HepG2 (cell line): ENCODE results near the gene COMP. TPM values are rescaled to one million over a fixed set of nuclear protein-coding genes. Genes with fewer than 3 reads are reported as not detected.

Experiments
- ATAC-seq: fragments of 200-7000 bp; cut with Tn5 transposase; 3 replicates; pipeline ENCODE4 v1.9.1; 2020; ENCODE audit warnings: mild to moderate bottlenecking, moderate library complexity
- BruUV-seq: library from RNA; stranded (reverse); fragments of 400-500 nt; replicated peaks from 2 replicates; lab custom pipeline; 2021; lab: Mats Ljungman, UMichigan
- CTCF ChIA-PET: fragments of 300-600 bp; formaldehyde crosslinking; extraction: SDS; loops from one replicate; lab custom pipeline; 2021; ENCODE audit warnings: low total read pairs, inconsistent platforms, low intra/inter-chr PET ratio; lab: Yijun Ruan, JAX
- POLR2A ChIA-PET: fragments of 350-600 bp; sonication (Branson Sonifier 250); formaldehyde crosslinking; loops from one replicate; lab custom pipeline; 2020; ENCODE audit warnings: antibody characterized with exemption, inconsistent platforms; lab: Yijun Ruan, JAX
- DNase-seq: peaks from one replicate; pipeline ENCODE4 v3.0.0-alpha.2; 2015; ENCODE audit warnings: low spot score
- FAIRE-seq: peaks from 3 replicates; lab custom pipeline; 2011; peaks lifted over from hg19 to GRCh38; lab: Jason Lieb, UNC
- H2AFZ ChIP-seq: one replicate; pipeline ENCODE4 v1.6.1; 2011; ENCODE audit warnings: low read length, inconsistent platforms
- H3K27ac ChIP-seq: fragments of 300-600 bp; 3 replicates; pipeline ENCODE4 v1.8.0; 2011; ENCODE audit warnings: mixed run types, mild to moderate bottlenecking, mixed read lengths, low read length, inconsistent platforms; ENCODE audit not compliant: insufficient read depth; ENCODE audit errors: extremely low read length
- H3K27me3 ChIP-seq, 2 experiments: fragments of 200-600 bp in 1 of 2; 2 replicates in 1 of 2; 3 replicates in 1 of 2; pipeline versions ENCODE4 v1.6.0 to v1.8.0; 2011; ENCODE audit warnings: low read length in 2 of 2, mild to moderate bottlenecking in 2 of 2, moderate library complexity in 2 of 2, inconsistent platforms in 1 of 2; ENCODE audit not compliant: insufficient read depth in 2 of 2, control insufficient read depth in 1 of 2
- H3K36me3 ChIP-seq, 2 experiments: fragments of 200-600 bp in 1 of 2; replicated peaks in 1 of 2; 2 replicates in 1 of 2; 3 replicates in 1 of 2; pipeline versions ENCODE4 v1.5.1 to v1.8.0; 2011; ENCODE audit warnings: low read length in 2 of 2, inconsistent platforms in 1 of 2; ENCODE audit not compliant: insufficient read depth in 2 of 2, control insufficient read depth in 1 of 2
- H3K4me1 ChIP-seq: 2 replicates; pipeline ENCODE4 v1.5.1; 2012; ENCODE audit warnings: low read length, inconsistent platforms; ENCODE audit not compliant: insufficient read depth
- H3K4me2 ChIP-seq: 2 replicates; pipeline ENCODE4 v1.6.0; 2011; ENCODE audit warnings: low read depth, low read length, inconsistent platforms
- H3K4me3 ChIP-seq, 3 experiments: fragments of 200-600 bp in 1 of 3; sonication (generic), shearing (Covaris generic) in 1 of 3; replicated peaks in 1 of 3; 2 replicates each; pipeline ENCODE4 v1.5.1; 2011 to 2016; ENCODE audit warnings: low read length in 3 of 3, inconsistent platforms in 2 of 3, low read depth in 2 of 3, mild to moderate bottlenecking in 2 of 3, control low read depth in 1 of 3, mixed read lengths in 1 of 3; ENCODE audit not compliant: insufficient read depth in 1 of 3
- H3K79me2 ChIP-seq: one replicate; pipeline ENCODE4 v1.6.1; 2011; ENCODE audit warnings: low read length, inconsistent platforms; ENCODE audit not compliant: insufficient read depth
- H3K9ac ChIP-seq: 2 replicates; pipeline ENCODE4 v1.6.0; 2011; ENCODE audit warnings: mild to moderate bottlenecking, low read depth, low read length, inconsistent platforms; ENCODE audit not compliant: insufficient read depth
- H3K9me3 ChIP-seq: 2 replicates; pipeline ENCODE4 v1.5.1; 2012; ENCODE audit warnings: mild to moderate bottlenecking, low read length
- H4K20me1 ChIP-seq: 2 replicates; pipeline ENCODE4 v1.6.0; 2011; ENCODE audit warnings: inconsistent platforms, mild to moderate bottlenecking, low read length, moderate library complexity; ENCODE audit not compliant: insufficient read depth
- CAMTA2 ChIP-seq: sonication (generic); formaldehyde crosslinking; IDR thresholded peaks from 2 replicates; pipeline ENCODE4 v1.4.0; 2020; ENCODE audit warnings: mild to moderate bottlenecking, missing genetic modification reagents, borderline replicate concordance
- EP300 ChIP-seq, 3 experiments: sonication (generic) in 1 of 3; formaldehyde crosslinking in 1 of 3; IDR thresholded peaks; 2 replicates each; pipeline versions ENCODE4 v1.5.1 to v1.6.1; 2011 to 2020; ENCODE audit warnings: low read depth in 2 of 3, low read length in 2 of 3, borderline replicate concordance in 1 of 3, improper control_type of control experiment in 1 of 3, mild to moderate bottlenecking in 1 of 3, missing genetic modification reagents in 1 of 3, moderate library complexity in 1 of 3
- HES4 ChIP-seq: sonication (generic); formaldehyde crosslinking; IDR thresholded peaks from 2 replicates; pipeline ENCODE4 v1.9.0; 2021; ENCODE audit warnings: mild to moderate bottlenecking, missing genetic modification reagents, borderline replicate concordance
- HNRNPH1 ChIP-seq: fragments of 200-400 bp; formaldehyde crosslinking; optimal IDR thresholded peaks from 2 replicates; pipeline ENCODE3; 2017; ENCODE audit warnings: mild to moderate bottlenecking, low read depth, low read length
- IKZF1 ChIP-seq: fragments of 450-650 bp; IDR thresholded peaks from 2 replicates; pipeline ENCODE4 v1.7.1; 2016
- IKZF4 ChIP-seq: sonication (generic); formaldehyde crosslinking; IDR thresholded peaks from 2 replicates; pipeline ENCODE4 v1.5.1; 2020; ENCODE audit warnings: borderline replicate concordance, mild to moderate bottlenecking, low read depth, missing genetic modification reagents; ENCODE audit errors: not compliant biosample characterization
- TFAP4 ChIP-seq: sonication (generic); IDR thresholded peaks from 2 replicates; pipeline ENCODE4 v1.6.1; 2016; ENCODE audit warnings: low read depth, borderline replicate concordance
- TOE1 ChIP-seq: sonication (generic); formaldehyde crosslinking; IDR thresholded peaks from 2 replicates; pipeline ENCODE4 v1.4.0; 2020; ENCODE audit warnings: mild to moderate bottlenecking, missing genetic modification reagents
- XBP1 ChIP-seq: sonication (generic); formaldehyde crosslinking; IDR thresholded peaks from 2 replicates; pipeline ENCODE4 v1.5.0; 2020; ENCODE audit warnings: missing genetic modification reagents
- ZFP91 ChIP-seq: sonication (generic); formaldehyde crosslinking; IDR thresholded peaks from 2 replicates; pipeline ENCODE4 v1.9.0; 2022; ENCODE audit warnings: missing genetic modification reagents, mild to moderate bottlenecking, borderline replicate concordance
- ZNF451 ChIP-seq: sonication (generic); formaldehyde crosslinking; IDR thresholded peaks from 2 replicates; pipeline ENCODE4 v1.5.0; 2020; ENCODE audit warnings: mild to moderate bottlenecking, missing genetic modification reagents
- ZNF720 ChIP-seq: sonication (generic); formaldehyde crosslinking; IDR thresholded peaks from 2 replicates; pipeline ENCODE4 v1.4.0; 2020; ENCODE audit warnings: missing genetic modification reagents
- WGBS: methylation state at CpG from one replicate; pipeline ENCODE4 v1.1.6; 2017; ENCODE audit warnings: low lambda C conversion rate; 5-methylcytosine and 5-hydroxymethylcytosine counted together
- in situ Hi-C: cut with HindIII; loops from 2 replicates; pipeline ENCODE4 v1.10.0; 2017; ENCODE audit warnings: low pct_unique_long_range_greater_than_20kb; ENCODE audit not compliant: extremely low pct_ligation_motif_present
- intact Hi-C: fragments of 100-400 bp; cut with micrococcal nuclease; formaldehyde crosslinking; loops from one replicate; pipeline ENCODE4 v1.10.0; 2022; ENCODE audit not compliant: unreplicated experiment
- polyA plus RNA-seq, 8 experiments: library from polyadenylated mRNA; depleted of rRNA in 3 of 8; stranded (reverse) in 7 of 8; unstranded in 1 of 8; fragments of >200 nt; fragmentation: Illumina TruSeq in 4 of 8; extraction: Trizol in 4 of 8; gene quantifications; 2 replicates each; pipeline versions ENCODE4 v1.2.1 to v1.2.3, GENCODE V29; 2011 to 2016; ENCODE audit warnings: low read depth in 4 of 8, missing spikeins in 1 of 8, mixed read lengths in 1 of 8; ENCODE audit not compliant: insufficient read depth in 1 of 8
- total RNA-seq, 5 experiments: library from RNA; depleted of rRNA; stranded (reverse); fragments of >200 nt; fragmentation: Illumina TruSeq; extraction: Trizol; gene quantifications; 2 replicates each; pipeline ENCODE4 v1.2.3, GENCODE V29; 2016; ENCODE audit warnings: low read depth in 1 of 5
- TF ChIP-seq, protein P1 (sequence below): sonication (generic); formaldehyde crosslinking; IDR thresholded peaks from 2 replicates; pipeline ENCODE4 v1.8.1; 2022; ENCODE audit warnings: mild to moderate bottlenecking, missing genetic modification reagents

Gene COMP
- total and polyA plus RNA-seq, 2 of the 13 experiments (the other 11 are each of a cell fraction or from before 2014, with no cell fraction given): 0.04 to 0.13 TPM

DNA sequence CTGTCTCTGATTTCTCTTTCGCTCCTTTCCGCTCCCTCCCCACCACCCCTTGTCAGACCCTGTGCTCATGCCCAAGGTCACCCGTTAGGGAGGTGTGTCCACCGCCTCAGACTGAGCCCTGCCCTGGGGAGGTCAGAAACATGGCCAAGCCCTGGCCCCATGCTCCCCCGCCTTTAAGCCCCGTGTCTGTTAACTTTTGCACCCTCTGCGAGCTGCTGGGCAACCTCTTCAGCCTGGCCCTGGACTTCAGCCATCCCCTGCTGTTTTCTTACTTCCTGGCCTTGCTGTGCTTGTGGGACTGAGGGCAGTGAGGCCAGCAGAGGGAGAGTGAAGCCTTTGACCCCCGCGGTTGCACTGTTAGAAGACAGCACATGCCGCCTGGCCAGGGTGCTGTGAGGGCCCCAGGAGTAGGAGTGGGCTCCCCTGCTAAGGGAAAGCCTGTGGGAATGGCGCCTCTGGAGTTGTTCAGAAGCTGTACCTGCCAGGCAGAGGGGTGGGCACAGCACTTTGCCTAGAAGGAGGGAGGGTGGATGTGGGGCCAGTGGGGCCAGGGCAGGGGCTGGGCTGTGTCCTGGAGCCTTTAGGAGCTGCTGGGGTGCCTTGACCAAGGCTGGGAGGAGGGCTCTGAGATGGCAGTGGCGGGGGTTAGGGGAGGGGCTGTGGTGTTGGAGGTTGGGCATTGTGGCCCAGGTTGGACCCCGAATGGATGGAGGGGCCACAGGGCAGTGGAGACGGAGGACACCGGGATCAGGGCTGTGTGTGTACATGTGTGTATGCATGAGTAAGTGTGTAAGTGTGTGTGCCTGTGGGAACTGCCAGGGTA, 48.6 kb upstream of the COMP start (continued):
- no peak for TF ChIP-seq IKZF4 (CRISPR knock-in tag)
- no peak for TF ChIP-seq IKZF1
- TF ChIP-seq HNRNPH1: no peak
- TF ChIP-seq EP300 (IDR thresholded peaks at IDR 0.05; ENCODE audit: low read depth in 2 of 2, low read length in 2 of 2): peak in 1 of 2 experiments; percentile 67; a peak in 2 of 4 replicates
- TF ChIP-seq EP300 (CRISPR knock-in tag; IDR thresholded peaks at IDR 0.05; ENCODE audit: borderline replicate concordance): peak; percentile 75; the same call in 1 of the 2 replicates

DNA sequence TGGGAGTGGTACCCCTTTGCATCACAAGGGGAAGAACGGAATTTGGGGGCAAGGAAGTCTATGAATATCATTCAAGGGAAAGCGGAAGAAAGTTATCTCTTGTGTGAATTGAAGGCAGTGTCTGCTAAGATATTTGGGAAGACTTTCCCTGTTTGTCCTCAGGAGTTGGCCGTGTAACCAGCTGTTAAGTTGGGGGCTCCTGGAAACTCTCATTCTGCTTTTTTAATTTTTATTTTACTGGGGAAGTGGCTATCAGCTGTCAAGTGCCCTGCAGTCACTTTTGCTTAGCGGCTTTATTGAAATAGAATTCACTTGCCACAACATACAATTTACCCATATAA, 43.5 kb upstream of the COMP start:
- H3K27ac ChIP-seq: peak overlapping the region; percentile 75
- no peak for FAIRE-seq
- peak overlapping the region; percentile 74 to 80 (median 80); a peak in 5 of 6 replicates for H3K4me3 ChIP-seq
- intact Hi-C loops: loop anchor here (5.0 kb wide), 1 partner anchor 37 kb away; no protein-coding TSS in a partner anchor
- peaks cover 71% of the 10 kb centered on the region for H3K4me1 ChIP-seq
- ChIA-PET CTCF (no interaction called here), POLR2A (interaction anchor here (1.1 kb wide), 1 partner anchor 85 kb away, joined by 3 read pairs; the partner anchor contains the start of genes COPE and DDX49)
- DNase-seq: no peak
- no peak for ATAC-seq
- peaks cover 0 to 27% of the 10 kb centered on the region in 2 experiments; a peak in 3 of 5 replicates for H3K36me3 ChIP-seq
- 82% methylated on average over 4 of the region's 4 CpGs for WGBS
- peak overlapping the region; percentile 95 for H3K4me2 ChIP-seq
- peaks cover 50% of the 10 kb centered on the region for H4K20me1 ChIP-seq
- TF ChIP-seq XBP1 (CRISPR knock-in tag) (no peak), ZNF720 (CRISPR knock-in tag) (no peak), CAMTA2 (CRISPR knock-in tag) (no peak), TFAP4 (no peak), ZFP91 (CRISPR knock-in tag) (no peak), ZNF451 (CRISPR knock-in tag) (no peak), HES4 (no peak), TOE1 (CRISPR knock-in tag) (no peak)
- TF ChIP-seq, protein P1, sequence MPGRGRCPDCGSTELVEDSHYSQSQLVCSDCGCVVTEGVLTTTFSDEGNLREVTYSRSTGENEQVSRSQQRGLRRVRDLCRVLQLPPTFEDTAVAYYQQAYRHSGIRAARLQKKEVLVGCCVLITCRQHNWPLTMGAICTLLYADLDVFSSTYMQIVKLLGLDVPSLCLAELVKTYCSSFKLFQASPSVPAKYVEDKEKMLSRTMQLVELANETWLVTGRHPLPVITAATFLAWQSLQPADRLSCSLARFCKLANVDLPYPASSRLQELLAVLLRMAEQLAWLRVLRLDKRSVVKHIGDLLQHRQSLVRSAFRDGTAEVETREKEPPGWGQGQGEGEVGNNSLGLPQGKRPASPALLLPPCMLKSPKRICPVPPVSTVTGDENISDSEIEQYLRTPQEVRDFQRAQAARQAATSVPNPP: no peak
- no peaks in the 10 kb centered on the region; a peak in 1 of 5 replicates for H3K27me3 ChIP-seq
- no peak overlapping the region for H3K9ac ChIP-seq
- H3K9me3 ChIP-seq: no peaks in the 10 kb centered on the region
- H3K79me2 ChIP-seq: peaks cover 74% of the 10 kb centered on the region
- in situ Hi-C loops: no loop called here
- H2AFZ ChIP-seq: no peak overlapping the region
- no TSS peak for BruUV-seq
